ENCODE results near the gene CTXND1. TPM values are rescaled to one million over a fixed set of nuclear protein-coding genes. Genes with fewer than 3 reads are reported as not detected.

CTXND1 gene
- total and polyA plus RNA-seq, 2 of the 8 experiments (the other 6 are each of a cell fraction or from before 2014, with no cell fraction given): 0.03 TPM; not detected in 1

- Histone ChIP-seq H2BK12ac (ENCODE audit: low read depth, low read length) (no peak overlapping the region), H3K4me1 (replicated peaks in 1 of 4; ENCODE audit: control insufficient read depth in 3 of 4, insufficient read depth in 4 of 4, low read length in 3 of 4) (peaks cover 0 to 3% (median 0%) of the 10 kb centered on the region in 4 experiments; a peak in 2 of 7 replicates), H4K20me1 (replicated peaks in 1 of 2; ENCODE audit: control insufficient read depth in 1 of 2, insufficient read depth in 2 of 2, low read length in 2 of 2) (no peaks in the 10 kb centered on the region), H2AFZ (ENCODE audit: low read length) (no peak overlapping the region), H2BK20ac (ENCODE audit: low read length) (no peak overlapping the region), H2BK120ac (replicated peaks; ENCODE audit: low read depth, low read length) (no peak overlapping the region), H3K79me1 (ENCODE audit: low read depth, low read length) (no peaks in the 10 kb centered on the region), H3K4me2 (ENCODE audit: insufficient read depth in 1 of 2, low read depth in 2 of 2, low read length in 2 of 2) (no peak overlapping the region), H2AK5ac (ENCODE audit: low read depth, low read length) (no peak overlapping the region), H3K4me3 (ENCODE audit: extremely low read depth in 1 of 4, insufficient read depth in 2 of 4, low read depth in 3 of 4, low read length in 4 of 4) (no peak overlapping the region), H3K79me2 (ENCODE audit: control insufficient read depth in 1 of 2, insufficient read depth in 2 of 2, low read length in 2 of 2) (no peaks in the 10 kb centered on the region), H4K8ac (ENCODE audit: extremely low read depth, insufficient read depth, low read length) (no peak overlapping the region), H3K18ac (ENCODE audit: extremely low read depth, low read length) (no peak overlapping the region), H3K23ac (ENCODE audit: insufficient read length) (no peak overlapping the region), H2BK15ac (ENCODE audit: low read length) (no peak overlapping the region), H3K4ac (replicated peaks; ENCODE audit: insufficient read length, low read depth, low read length) (no peak overlapping the region), H3K9me3 (ENCODE audit: insufficient read depth in 2 of 2, low read depth in 1 of 2, low read length in 1 of 2) (no peaks in the 10 kb centered on the region), H3K27ac (ENCODE audit: low read depth, low read length) (no peak overlapping the region), H4K5ac (ENCODE audit: insufficient read length, low read depth, low read length) (no peak overlapping the region), H3K23me2 (ENCODE audit: low read depth, low read length) (peaks cover 6% of the 10 kb centered on the region; the same call in 1 of the 2 replicates), H3K9ac (replicated peaks in 1 of 4; ENCODE audit: extremely low read depth in 1 of 4, low read depth in 3 of 4, low read length in 3 of 4) (no peak overlapping the region), H4K91ac (replicated peaks; ENCODE audit: insufficient read length, low read length) (no peak overlapping the region), H3K14ac (ENCODE audit: insufficient read length) (no peak overlapping the region), H3K27me3 (replicated peaks in 1 of 4; ENCODE audit: control insufficient read depth in 3 of 4, extremely low read depth in 1 of 4, insufficient read depth in 3 of 4, low read length in 3 of 4) (peaks cover 11 to 29% (median 22%) of the 10 kb centered on the region in 4 experiments), H2BK5ac (ENCODE audit: low read depth, low read length) (no peak overlapping the region), H3K56ac (replicated peaks; ENCODE audit: insufficient read length, low read depth, low read length) (no peak overlapping the region), H3K36me3 (ENCODE audit: control insufficient read depth in 2 of 4, insufficient read depth in 4 of 4, low read length in 3 of 4) (peaks cover 0 to 5% (median 0%) of the 10 kb centered on the region in 4 experiments; a peak in 1 of 8 replicates)
- no peak for DNase-seq (ENCODE audit: low read depth in 1 of 2, low spot score in 2 of 2)
- 67% methylated on average over 1 of the region's 1 CpG; no CpG with 5 or more reads in 1 of the 2 experiments for WGBS, 2 experiments (ENCODE audit: extremely low coverage in 1 of 2, insufficient coverage in 1 of 2, insufficient read length in 1 of 2, insufficient replicate concordance in 2 of 2, low coverage in 1 of 2, low lambda C conversion rate in 2 of 2, missing lambda C conversion rate in 1 of 2)
- ChIA-PET POLR2A (ENCODE audit: partially characterized antibody) (no interaction called here), CTCF (ENCODE audit: partially characterized antibody) (interaction anchor here (0.9 kb wide), 1 partner anchor 12 kb away, joined by 3 read pairs; no protein-coding TSS in a partner anchor)
- FAIRE-seq: no peak
- TF ChIP-seq CEBPB (IDR thresholded peaks at IDR 0.05; ENCODE audit: low read depth, low read length): no peak
Measured at GRCh38 chr15:80247320-80247719, 4.7 kb downstream of the CTXND1 start.

Data from H1 (cell line).